Stimulated activated CD4-positive, alpha-beta T cell treated with anti-CD3 and anti-CD28 coated beads, Interleukin-2, amount 100 ng/mL, for 48 hours (primary cell): ENCODE results near the gene SNW1.
"Not testable (repeated sequence)": the region's sequence is repeated elsewhere in the genome, so short reads cannot be mapped to it uniquely, and the experiment has no call there.

Experiments used
- DNase-seq, 2 donors: peaks; one replicate each; pipeline ENCODE4 v3.0.0-alpha.2; 2020

Gene SNW1

GRCh38 chr14:77760381-77761204 is at the start of gene SNW1:
SNW1 (minus strand) TSS chr14:77761156; CDS start chr14:77761127, 29 bp downstream.
- peak; percentile 82 to 84 for DNase-seq

GRCh38 chr14:77809011-77809410 is 48.1 kb upstream of the SNW1 start:
- DNase-seq: no peak

GRCh38 chr14:77808250-77808649 is 47.3 kb upstream of the SNW1 start:
- no peak for DNase-seq

GRCh38 chr14:77805706-77806105 is 44.8 kb upstream of the SNW1 start:
- no peak for DNase-seq

- peak; percentile 32 to 36 for DNase-seq
Observed at GRCh38 chr14:77804592-77804991, 43.6 kb upstream of the SNW1 start.

- DNase-seq: no peak
Observed at GRCh38 chr14:77800814-77801213, 39.9 kb upstream of the SNW1 start.

- DNase-seq: peak; percentile 84
Observed at GRCh38 chr14:77799863-77800730, 39.1 kb upstream of the SNW1 start, which contains the start of gene ADCK1. ADCK1 (plus strand) TSS chr14:77800109; CDS start chr14:77818979, 18,870 bp downstream.

GRCh38 chr14:77799456-77799855 is 38.5 kb upstream of the SNW1 start:
- DNase-seq: not testable (repeated sequence)

- no peak for DNase-seq
Observed at GRCh38 chr14:77794357-77794756, 33.4 kb upstream of the SNW1 start.

- not testable (repeated sequence) for DNase-seq
Observed at GRCh38 chr14:77793255-77793654, 32.3 kb upstream of the SNW1 start.

GRCh38 chr14:77791225-77791600 is 30.3 kb upstream of the SNW1 start:
- DNase-seq: no peak

GRCh38 chr14:77790566-77791224 is 29.7 kb upstream of the SNW1 start:
- no peak for DNase-seq

- no peak for DNase-seq
Observed at GRCh38 chr14:77786148-77786547, 25.2 kb upstream of the SNW1 start.

- no peak for DNase-seq
Observed at GRCh38 chr14:77782202-77782601, 21.2 kb upstream of the SNW1 start.

GRCh38 chr14:77773966-77774365 is 13.0 kb upstream of the SNW1 start:
- not testable (repeated sequence) for DNase-seq

- DNase-seq: not testable (repeated sequence)
Observed at GRCh38 chr14:77768442-77769069, 7.6 kb upstream of the SNW1 start.

- no peak for DNase-seq
Observed at GRCh38 chr14:77763978-77764377, 3.0 kb upstream of the SNW1 start.

- DNase-seq: no peak
Observed at GRCh38 chr14:77763316-77763715, 2.4 kb upstream of the SNW1 start.

GRCh38 chr14:77761205-77761931 is 412 bp upstream of the SNW1 start:
- DNase-seq: peak in 1 of 2 donors; percentile 9

- DNase-seq: no peak
Observed at GRCh38 chr14:77752799-77753516, 8.0 kb downstream of the SNW1 start.

- DNase-seq: no peak
Observed at GRCh38 chr14:77752266-77752665, 8.7 kb downstream of the SNW1 start.
